Measurements from ENCODE around the gene CDON. TPM values are rescaled to one million over a fixed set of nuclear protein-coding genes. Genes with fewer than 3 reads are reported as not detected.
"Not testable (repeated sequence)": the region's sequence is repeated elsewhere in the genome, so short reads cannot be mapped to it uniquely, and the experiment has no call there.

CDON gene
- total RNA-seq, 2 experiments from 2014 or later: 1.9 to 2.7 TPM

- peaks cover 27% of the 10 kb centered on the region for H3K27me3 Mint-ChIP-seq
- H3K27me3 ChIP-seq (ENCODE audit: control insufficient read depth in 1 of 2, insufficient read depth in 2 of 2, low read length in 2 of 2): peaks cover 0 to 3% of the 10 kb centered on the region in 2 experiments
- ChIA-PET CTCF (no interaction called here), POLR2A (no interaction called here)
- H3K4me3 Mint-ChIP-seq: no peak overlapping the region
- no peak overlapping the region for H3K27ac ChIP-seq (ENCODE audit: low read depth in 1 of 2, low read length in 2 of 2)
- intact Hi-C loops (cut with DNase I, micrococcal nuclease): loop anchor here in 1 of 2 experiments (5.0 kb wide), 1 partner anchor 1071 kb away; no protein-coding TSS in a partner anchor
- TF ChIP-seq CTCF (IDR thresholded peaks at IDR 0.05): no peak
- H3K4me3 ChIP-seq (ENCODE audit: low read length): no peak overlapping the region
- H3K9me3 Mint-ChIP-seq: no peaks in the 10 kb centered on the region
- no peak overlapping the region for H3K27ac Mint-ChIP-seq
- H3K4me1 Mint-ChIP-seq (ENCODE audit: low read depth): no peaks in the 10 kb centered on the region
- DNase-seq: no peak
- H3K36me3 Mint-ChIP-seq (ENCODE audit: low read depth): no peaks in the 10 kb centered on the region
- H3K9me3 ChIP-seq (ENCODE audit: control insufficient read depth in 1 of 2, insufficient read depth in 1 of 2, low read length in 2 of 2): no peaks in the 10 kb centered on the region
- H3K4me1 ChIP-seq (ENCODE audit: insufficient read depth, low read length): no peaks in the 10 kb centered on the region
- no peaks in the 10 kb centered on the region for H3K36me3 ChIP-seq (ENCODE audit: insufficient read depth, low read length)
- ATAC-seq (ENCODE audit: poor library complexity): no peak
These were observed 141.6 kb downstream of the CDON start for GRCh38 chr11:125921042-125921441.

GRCh38 chr11:125918140-125918840 lies 144.4 kb downstream of the CDON start:
- intact Hi-C loops (cut with DNase I, micrococcal nuclease): no loop called here
- ChIA-PET CTCF (interaction anchor here (1.3 kb wide), 1 partner anchor 10 kb away, joined by 3 read pairs; no protein-coding TSS in a partner anchor), POLR2A (no interaction called here)
- DNase-seq (no peak), ATAC-seq (ENCODE audit: poor library complexity) (no peak)
- H3K9me3 ChIP-seq (ENCODE audit: control insufficient read depth in 1 of 2, insufficient read depth in 1 of 2, low read length in 2 of 2): no peaks in the 10 kb centered on the region
- Mint-ChIP-seq H3K9me3 (no peaks in the 10 kb centered on the region), H3K27me3 (peaks cover 33% of the 10 kb centered on the region), H3K36me3 (ENCODE audit: low read depth) (no peaks in the 10 kb centered on the region), H3K4me1 (ENCODE audit: low read depth) (no peaks in the 10 kb centered on the region), H3K27ac (no peak overlapping the region), H3K4me3 (no peak overlapping the region)
- no peaks in the 10 kb centered on the region for H3K4me1 ChIP-seq (ENCODE audit: insufficient read depth, low read length)
- H3K4me3 ChIP-seq (ENCODE audit: low read length): no peak overlapping the region
- no peak for TF ChIP-seq CTCF (IDR thresholded peaks at IDR 0.05)
- no peak overlapping the region for H3K27ac ChIP-seq (ENCODE audit: low read depth in 1 of 2, low read length in 2 of 2)
- H3K27me3 ChIP-seq (ENCODE audit: control insufficient read depth in 1 of 2, insufficient read depth in 2 of 2, low read length in 2 of 2): peaks cover 0 to 3% of the 10 kb centered on the region in 2 experiments
- no peaks in the 10 kb centered on the region for H3K36me3 ChIP-seq (ENCODE audit: insufficient read depth, low read length)

GRCh38 chr11:125916683-125917347 lies 145.9 kb downstream of the CDON start:
- H3K9me3 Mint-ChIP-seq: no peaks in the 10 kb centered on the region
- intact Hi-C loops (cut with DNase I, micrococcal nuclease): no loop called here
- H3K4me3 Mint-ChIP-seq: no peak overlapping the region
- H3K36me3 Mint-ChIP-seq (ENCODE audit: low read depth): no peaks in the 10 kb centered on the region
- no peaks in the 10 kb centered on the region for H3K4me1 ChIP-seq (ENCODE audit: insufficient read depth, low read length)
- no peak for ATAC-seq (ENCODE audit: poor library complexity)
- POLR2A ChIA-PET: no interaction called here
- H3K27me3 ChIP-seq (ENCODE audit: control insufficient read depth in 1 of 2, insufficient read depth in 2 of 2, low read length in 2 of 2): peaks cover 0 to 3% of the 10 kb centered on the region in 2 experiments
- CTCF ChIA-PET: interaction anchor here (1.3 kb wide), 1 partner anchor 11 kb away, joined by 3 read pairs; no protein-coding TSS in a partner anchor
- H3K4me3 ChIP-seq (ENCODE audit: low read length): no peak overlapping the region
- no peaks in the 10 kb centered on the region for H3K9me3 ChIP-seq (ENCODE audit: control insufficient read depth in 1 of 2, insufficient read depth in 1 of 2, low read length in 2 of 2)
- no peak for DNase-seq
- H3K4me1 Mint-ChIP-seq (ENCODE audit: low read depth): no peaks in the 10 kb centered on the region
- no peak overlapping the region for H3K27ac ChIP-seq (ENCODE audit: low read depth in 1 of 2, low read length in 2 of 2)
- peaks cover 36% of the 10 kb centered on the region for H3K27me3 Mint-ChIP-seq
- H3K27ac Mint-ChIP-seq: no peak overlapping the region
- no peaks in the 10 kb centered on the region for H3K36me3 ChIP-seq (ENCODE audit: insufficient read depth, low read length)
- TF ChIP-seq CTCF (IDR thresholded peaks at IDR 0.05): no peak

- H3K4me3 ChIP-seq (ENCODE audit: low read length); DNase-seq; H3K9me3 ChIP-seq (ENCODE audit: control insufficient read depth in 1 of 2, insufficient read depth in 1 of 2, low read length in 2 of 2); POLR2A ChIA-PET; H3K4me3 Mint-ChIP-seq; H3K36me3 Mint-ChIP-seq (ENCODE audit: low read depth); intact Hi-C loops (cut with DNase I, micrococcal nuclease); H3K4me1 Mint-ChIP-seq (ENCODE audit: low read depth); H3K4me1 ChIP-seq (ENCODE audit: insufficient read depth, low read length); H3K36me3 ChIP-seq (ENCODE audit: insufficient read depth, low read length); H3K27me3 ChIP-seq (ENCODE audit: control insufficient read depth in 1 of 2, insufficient read depth in 2 of 2, low read length in 2 of 2); CTCF ChIA-PET; H3K9me3 Mint-ChIP-seq; H3K27ac Mint-ChIP-seq; ATAC-seq (ENCODE audit: poor library complexity); H3K27ac ChIP-seq (ENCODE audit: low read depth in 1 of 2, low read length in 2 of 2): not testable (repeated sequence)
- peaks cover 48% of the 10 kb centered on the region for H3K27me3 Mint-ChIP-seq
These were observed 148.1 kb downstream of the CDON start for GRCh38 chr11:125914601-125915000.

Data from CD4-positive, alpha-beta T cell (primary cell).